ENCODE measurements around the gene DLEC1.
"Not testable (repeated sequence)": the region's sequence is repeated elsewhere in the genome, so short reads cannot be mapped to it uniquely, and the experiment has no call there.

The DLEC1 gene

GRCh38 chr3:38120693-38121450 is 81.9 kb downstream of the DLEC1 start:
- DNase-seq (ENCODE audit: low read depth), result no peak

GRCh38 chr3:38121451-38121831 is 82.4 kb downstream of the DLEC1 start:
- DNase-seq (ENCODE audit: low read depth), result no peak

- no peak for DNase-seq (ENCODE audit: low read depth)
These were observed 82.9 kb downstream of the DLEC1 start for GRCh38 chr3:38121832-38122461.

GRCh38 chr3:38122712-38123290 is 83.8 kb downstream of the DLEC1 start:
- DNase-seq (ENCODE audit: low read depth), result no peak

- DNase-seq (ENCODE audit: low read depth), result no peak
These were observed 85.5 kb downstream of the DLEC1 start for GRCh38 chr3:38124324-38125122.

GRCh38 chr3:38125305-38126120 is 86.5 kb downstream of the DLEC1 start:
- DNase-seq (ENCODE audit: low read depth), result no peak

- DNase-seq (ENCODE audit: low read depth), result no peak
These were observed 87.3 kb downstream of the DLEC1 start for GRCh38 chr3:38126121-38126892.

- no peak for DNase-seq (ENCODE audit: low read depth)
These were observed 88.7 kb downstream of the DLEC1 start for GRCh38 chr3:38127611-38128302.

GRCh38 chr3:38128303-38128655 is 89.3 kb downstream of the DLEC1 start:
- DNase-seq (ENCODE audit: low read depth), result no peak

GRCh38 chr3:38129058-38129457 is 90.0 kb downstream of the DLEC1 start:
- no peak for DNase-seq (ENCODE audit: low read depth)

- DNase-seq (ENCODE audit: low read depth), result no peak
These were observed 91.6 kb downstream of the DLEC1 start for GRCh38 chr3:38130631-38131065.

- DNase-seq (ENCODE audit: low read depth), result no peak
These were observed 92.8 kb downstream of the DLEC1 start for GRCh38 chr3:38131621-38132369.

- DNase-seq (ENCODE audit: low read depth), result no peak
These were observed 94.2 kb downstream of the DLEC1 start for GRCh38 chr3:38133209-38133556.

- DNase-seq (ENCODE audit: low read depth), result no peak
These were observed 94.8 kb downstream of the DLEC1 start for GRCh38 chr3:38133557-38134405.

- not testable (repeated sequence) for DNase-seq (ENCODE audit: low read depth)
These were observed 95.6 kb downstream of the DLEC1 start for GRCh38 chr3:38134517-38135143.

- DNase-seq (ENCODE audit: low read depth), result not testable (repeated sequence)
These were observed 96.7 kb downstream of the DLEC1 start for GRCh38 chr3:38135621-38136277.

GRCh38 chr3:38136393-38136776 is 97.4 kb downstream of the DLEC1 start:
- DNase-seq (ENCODE audit: low read depth), result no peak
